ENCODE data around the gene C4orf36.

C4orf36 gene, protein sequence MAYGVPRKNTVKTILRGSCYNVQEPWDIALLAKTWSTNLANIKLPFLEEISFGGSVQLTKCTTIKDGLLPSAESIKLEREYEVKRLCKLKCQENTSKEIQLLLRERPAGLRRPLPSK

DNA sequence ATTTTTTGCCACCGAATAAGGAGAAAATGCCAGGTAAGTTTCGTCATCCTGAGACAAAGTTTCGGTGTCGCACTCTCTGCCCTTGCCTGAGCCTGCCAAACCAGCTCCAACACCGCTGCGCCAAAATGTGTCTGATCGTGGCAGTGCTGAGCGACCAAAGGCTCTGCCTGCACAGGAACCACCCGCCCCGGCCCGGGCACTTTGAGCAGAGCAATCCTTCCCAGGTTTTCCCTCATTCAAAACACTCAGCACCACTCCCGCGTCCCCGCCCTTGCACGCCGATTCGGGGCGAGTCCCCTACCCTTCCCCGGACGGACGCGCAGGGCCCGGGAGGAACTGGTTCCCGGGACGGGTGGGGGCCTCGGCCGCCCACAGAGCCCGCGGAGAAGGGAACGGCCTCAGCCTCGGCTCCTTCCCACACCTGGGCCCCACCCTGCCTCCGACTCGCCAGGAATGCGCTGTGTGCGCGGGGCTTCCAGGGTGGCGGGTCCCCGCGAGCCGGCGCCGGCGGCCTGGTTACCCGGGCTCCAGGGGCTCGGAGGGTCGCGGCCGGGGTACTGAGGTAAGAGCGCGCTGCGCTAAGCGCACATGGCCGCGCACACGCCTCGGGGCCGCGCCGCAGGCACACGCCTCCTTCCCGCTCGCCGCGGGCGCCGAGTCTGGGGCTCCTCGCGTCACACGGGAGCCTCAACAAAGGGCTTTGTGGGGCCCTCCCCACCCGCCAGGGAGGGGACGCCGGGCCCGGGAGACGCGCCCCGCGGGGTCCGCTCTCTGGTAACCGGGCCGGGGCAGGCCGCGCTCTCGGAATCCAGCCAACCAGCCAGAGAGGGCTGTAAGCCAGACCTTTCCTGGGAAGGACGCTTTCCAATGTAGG is at the start of gene C4orf36:
Gene C4orf36 (minus strand): TSS at position 661 of the 874 bp plus-strand sequence. CDS start 902 bp downstream, outside the sequence.
- in situ Hi-C loops (cut with MboI; ENCODE audit: low sequenced_read_pairs): no loop called here

DNA sequence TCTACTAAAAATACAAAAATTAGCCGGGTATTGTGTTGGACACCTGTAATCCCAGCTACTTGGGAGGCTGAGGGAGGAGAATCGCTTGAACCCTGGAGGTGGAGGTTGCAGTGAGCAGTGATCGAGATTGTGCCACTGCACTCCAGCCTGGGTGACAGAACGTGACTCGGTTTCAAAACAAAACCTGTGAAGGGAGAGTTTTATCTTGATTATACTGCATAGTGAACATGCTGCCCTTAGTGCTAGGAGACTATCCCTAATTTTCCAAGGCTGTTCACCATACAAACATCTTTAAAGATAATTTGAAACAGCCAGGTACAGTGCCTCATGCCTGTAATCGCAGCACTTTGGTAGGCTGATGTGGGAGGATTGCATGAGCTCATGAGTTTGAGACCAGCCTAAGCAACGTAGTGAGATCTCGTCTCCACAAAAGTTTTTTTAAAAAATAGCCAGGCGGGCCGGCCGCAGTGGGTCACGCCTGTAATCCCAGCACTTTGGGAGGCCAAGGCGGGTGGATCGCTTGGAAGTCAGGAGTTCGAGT is 48.8 kb upstream of the C4orf36 start:
- in situ Hi-C loops (cut with MboI; ENCODE audit: low sequenced_read_pairs): no loop called here

DNA sequence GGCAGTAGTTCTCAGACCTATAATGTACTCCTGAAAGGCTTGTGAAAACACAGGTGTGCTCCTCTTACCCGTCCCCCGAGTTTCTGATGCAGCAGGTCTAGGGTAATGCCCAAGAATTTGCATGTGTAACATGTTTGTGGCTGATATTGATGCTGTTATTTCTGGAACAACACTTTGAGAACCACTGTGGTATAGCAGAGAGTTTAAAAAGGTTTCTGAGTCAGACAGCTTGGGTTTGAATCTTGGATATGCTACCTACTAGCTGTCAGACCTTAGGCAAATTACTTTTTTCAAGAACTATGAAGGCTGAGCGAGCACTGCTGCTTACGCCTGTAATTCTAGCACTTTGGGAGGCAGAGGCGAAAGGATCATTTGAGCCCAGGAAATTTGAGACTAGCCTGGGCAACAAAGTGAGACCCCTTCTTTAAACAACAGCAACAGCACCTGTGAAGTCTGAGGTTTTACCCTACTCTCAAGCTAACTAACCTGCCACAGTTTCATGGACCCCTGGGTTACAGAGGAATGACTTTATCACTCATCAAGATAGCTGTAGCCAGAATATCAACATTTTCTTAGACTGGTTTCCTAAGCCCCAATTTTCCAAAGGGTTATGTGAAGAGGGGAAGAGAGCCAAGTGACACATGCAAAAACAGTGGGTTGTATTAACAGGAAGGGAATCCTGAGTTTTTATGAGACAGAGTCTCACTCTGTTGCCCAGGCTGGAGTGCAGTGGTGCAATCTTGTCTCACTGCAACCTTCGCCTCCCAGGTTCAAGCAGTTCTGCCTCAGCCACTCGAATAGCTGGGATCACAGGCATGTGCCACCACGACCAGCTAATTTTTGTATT is 47.7 kb upstream of the C4orf36 start:
- in situ Hi-C loops (cut with MboI; ENCODE audit: low sequenced_read_pairs): no loop called here

DNA sequence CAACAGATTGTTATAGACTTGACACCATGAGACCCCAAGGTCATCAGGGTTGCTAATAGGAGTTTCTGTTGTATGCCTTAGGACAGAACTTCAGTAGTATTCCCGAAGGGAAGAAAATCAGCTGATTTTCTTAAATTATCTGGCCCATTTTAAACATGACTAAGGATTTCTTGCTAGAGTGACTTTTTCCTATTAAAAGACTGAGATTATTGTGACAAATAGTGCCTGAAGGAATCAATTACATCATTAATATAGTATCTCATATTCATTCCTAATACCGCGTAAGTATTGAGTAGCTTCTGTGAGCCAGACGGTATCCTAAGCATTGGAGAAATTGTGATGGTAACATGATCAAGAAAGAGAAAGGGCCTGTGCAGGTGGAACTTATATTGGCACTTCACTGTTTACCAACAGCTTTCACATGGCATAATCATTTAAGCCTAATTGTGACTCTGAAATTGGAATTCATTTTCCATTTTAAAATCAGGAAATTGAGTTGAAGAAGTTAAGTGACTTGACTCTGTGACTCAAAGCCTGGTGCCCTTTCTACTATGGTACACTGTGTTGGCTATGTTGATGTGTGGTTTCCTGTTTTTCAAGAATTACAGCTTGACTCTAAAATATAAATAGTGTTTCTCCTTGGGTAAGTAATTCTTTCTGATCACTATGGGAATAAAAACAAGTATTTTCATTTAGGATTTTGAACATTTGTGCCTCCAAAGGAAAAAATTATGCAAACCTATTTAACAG is 46.7 kb upstream of the C4orf36 start:
- in situ Hi-C loops (cut with MboI; ENCODE audit: low sequenced_read_pairs): no loop called here

DNA sequence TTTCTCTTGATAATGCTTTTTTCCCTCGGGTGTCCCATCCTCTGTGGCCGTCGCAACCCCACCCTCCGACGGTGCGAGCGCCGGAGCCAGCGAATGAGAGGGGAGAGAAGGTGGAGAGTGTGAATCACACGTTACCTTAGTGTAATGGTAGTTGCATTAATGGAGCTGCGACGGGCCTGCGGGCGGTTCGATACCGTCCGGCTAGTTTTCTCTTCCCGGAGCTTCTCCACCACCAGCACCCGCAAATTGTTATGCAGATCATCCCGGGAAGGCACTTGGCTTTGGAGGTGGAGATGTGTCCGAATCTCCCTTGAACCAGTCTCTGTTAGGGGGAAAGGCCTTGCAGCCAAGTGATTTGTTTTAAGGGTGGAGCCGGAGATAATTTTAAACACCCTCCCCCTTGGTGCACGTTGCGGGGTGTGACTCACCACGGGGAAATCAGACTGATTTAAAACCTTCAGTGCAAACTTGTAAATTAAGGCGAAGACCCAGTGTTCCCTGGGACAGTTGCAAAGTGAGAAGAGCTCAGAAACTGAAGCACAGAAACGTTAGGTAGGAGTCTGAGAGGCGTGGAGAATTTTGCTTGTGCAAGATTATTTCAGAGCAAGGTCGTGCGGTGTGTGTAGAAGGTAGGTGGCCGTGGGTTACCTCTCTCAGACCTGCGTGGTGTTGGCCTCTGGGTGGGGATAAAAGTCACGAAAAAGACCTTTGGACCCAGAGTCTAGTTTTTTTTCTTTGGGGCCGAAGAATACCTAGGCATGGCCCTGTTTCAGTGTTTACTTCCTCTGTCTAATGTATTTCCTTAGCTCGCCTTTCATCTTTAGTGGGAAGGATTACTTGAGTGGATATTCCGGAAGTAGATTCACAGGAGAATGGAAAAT is 43.9 kb upstream of the C4orf36 start:
- in situ Hi-C loops (cut with MboI; ENCODE audit: low sequenced_read_pairs): no loop called here

DNA sequence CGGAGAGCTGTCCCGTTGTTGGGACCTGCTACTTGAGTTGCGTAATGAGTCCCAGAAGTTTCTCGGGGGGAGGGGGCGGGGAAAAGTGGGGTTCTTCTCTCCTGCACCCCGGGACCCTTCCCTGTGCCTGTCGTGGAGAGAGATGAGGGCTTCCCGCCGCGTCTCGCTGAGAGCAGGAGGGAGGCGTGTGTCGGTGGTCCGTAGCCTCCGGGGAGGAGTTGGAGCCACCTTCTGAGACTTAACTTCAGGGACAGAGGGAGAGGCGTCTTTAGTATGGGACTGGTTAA is 43.3 kb upstream of the C4orf36 start:
- in situ Hi-C loops (cut with MboI; ENCODE audit: low sequenced_read_pairs): no loop called here

DNA sequence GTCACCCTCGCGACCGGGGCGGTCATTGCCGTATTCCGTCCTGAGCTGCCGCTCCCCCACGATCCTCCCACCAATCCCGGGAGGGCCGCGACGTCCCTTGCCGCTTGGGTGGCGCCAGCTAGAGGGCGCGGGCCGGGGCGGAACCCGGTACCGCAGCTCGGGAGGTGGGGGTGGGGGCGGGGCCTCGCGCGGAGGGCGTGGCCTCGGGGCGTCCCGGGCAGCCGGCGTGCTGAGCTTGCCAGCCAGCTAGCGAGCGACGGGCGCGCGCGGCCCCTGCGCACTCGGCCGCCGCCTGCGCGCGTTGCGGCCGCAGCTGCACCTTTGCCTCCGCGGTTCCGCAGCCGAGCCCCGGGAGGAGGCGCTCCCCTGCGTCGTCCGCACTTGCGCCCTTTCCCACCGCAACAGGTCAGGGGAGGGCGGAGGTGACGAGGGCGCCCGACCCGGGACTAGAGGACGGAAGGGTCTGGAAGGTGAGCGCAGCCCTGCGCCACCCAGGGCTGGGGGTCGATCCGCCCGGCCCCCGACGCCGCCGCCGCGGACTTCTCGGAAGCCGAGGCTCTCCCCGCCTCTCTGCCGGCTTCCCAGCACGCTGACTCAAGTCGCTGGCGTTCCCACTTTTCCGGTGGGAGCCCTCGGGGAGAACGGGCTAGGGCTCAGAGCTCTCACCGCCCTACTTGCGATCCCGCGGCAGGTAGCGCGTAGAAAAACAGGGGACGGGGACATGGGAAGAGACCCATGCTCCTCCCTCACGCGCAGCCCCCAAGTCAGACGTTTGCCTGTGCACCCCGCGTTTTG is 42.7 kb upstream of the C4orf36 start, which contains the start of gene AFF1:
Gene AFF1 (plus strand): TSS at position 241 of the 795 bp plus-strand sequence. CDS start 13,523 bp downstream, outside the sequence.
- in situ Hi-C loops (cut with MboI; ENCODE audit: low sequenced_read_pairs): no loop called here

DNA sequence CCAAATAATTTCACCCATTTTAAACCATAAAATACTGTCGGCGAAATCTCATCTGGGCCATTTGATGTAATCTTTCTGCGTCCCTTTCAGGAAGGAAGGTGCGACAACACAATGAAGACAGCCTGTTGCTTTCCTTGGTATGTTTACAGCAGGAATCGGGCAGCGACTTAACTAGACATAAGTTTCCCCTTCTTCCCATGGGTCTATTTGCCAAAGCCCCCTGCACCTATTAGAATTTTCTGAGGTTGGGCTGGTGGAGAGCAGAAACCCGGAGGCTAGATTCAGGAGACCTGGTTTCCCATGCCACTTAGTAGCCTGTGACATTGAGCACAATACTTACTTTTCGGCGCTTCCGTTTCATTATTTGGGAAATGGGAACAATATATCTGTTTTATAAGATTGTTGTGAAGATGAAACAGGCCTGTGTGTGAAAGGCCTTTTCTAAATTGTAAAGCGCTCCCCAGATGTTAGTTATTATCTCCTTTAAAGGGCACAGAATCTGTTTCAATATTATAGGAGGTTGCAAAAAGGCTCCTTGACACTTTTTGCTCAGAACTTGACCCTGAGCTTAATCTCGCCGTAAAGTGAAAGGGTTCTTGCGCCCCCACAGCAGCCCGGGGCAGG is 42.0 kb upstream of the C4orf36 start:
- in situ Hi-C loops (cut with MboI; ENCODE audit: low sequenced_read_pairs): no loop called here

DNA sequence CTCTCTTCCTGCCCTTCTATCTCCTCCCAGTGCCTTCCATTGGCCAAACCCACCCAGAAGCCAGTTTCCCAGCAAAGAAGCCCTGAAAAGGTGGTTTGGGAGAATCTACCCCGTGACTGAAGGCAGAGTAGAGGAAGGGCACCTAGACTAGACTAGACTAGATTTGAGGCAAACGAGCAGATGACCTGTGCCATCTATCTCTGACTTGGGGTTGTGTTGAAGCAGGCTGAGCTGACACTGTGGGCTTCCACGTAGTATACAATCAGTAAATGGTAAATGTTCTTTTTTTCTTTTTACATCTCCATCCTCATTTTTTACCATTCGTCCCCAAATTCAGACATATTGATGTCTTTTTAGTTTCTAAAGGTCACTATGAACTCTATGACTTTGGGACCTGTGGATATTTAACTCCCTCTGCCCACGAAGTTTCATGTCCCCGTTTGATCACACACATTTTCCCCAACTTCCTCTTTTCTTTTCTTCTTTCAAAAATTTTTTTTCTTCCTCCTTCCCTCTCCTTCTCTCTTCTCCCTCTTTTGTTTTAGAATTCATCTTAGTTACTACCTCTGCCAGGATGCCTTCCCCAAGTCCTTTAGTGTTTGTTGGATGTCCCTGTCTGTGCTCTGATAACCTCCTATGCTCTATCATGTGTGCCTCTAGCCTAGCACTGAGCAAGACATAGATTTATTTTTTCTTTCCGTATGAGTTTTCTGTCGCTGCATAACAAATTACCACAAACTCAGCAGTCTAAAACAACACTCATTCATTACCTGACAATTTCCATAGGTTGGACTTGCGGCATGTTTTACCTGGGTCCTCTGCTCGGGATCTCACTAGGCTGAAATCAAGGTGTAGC is 36.4 kb upstream of the C4orf36 start:
- in situ Hi-C loops (cut with MboI; ENCODE audit: low sequenced_read_pairs): no loop called here

DNA sequence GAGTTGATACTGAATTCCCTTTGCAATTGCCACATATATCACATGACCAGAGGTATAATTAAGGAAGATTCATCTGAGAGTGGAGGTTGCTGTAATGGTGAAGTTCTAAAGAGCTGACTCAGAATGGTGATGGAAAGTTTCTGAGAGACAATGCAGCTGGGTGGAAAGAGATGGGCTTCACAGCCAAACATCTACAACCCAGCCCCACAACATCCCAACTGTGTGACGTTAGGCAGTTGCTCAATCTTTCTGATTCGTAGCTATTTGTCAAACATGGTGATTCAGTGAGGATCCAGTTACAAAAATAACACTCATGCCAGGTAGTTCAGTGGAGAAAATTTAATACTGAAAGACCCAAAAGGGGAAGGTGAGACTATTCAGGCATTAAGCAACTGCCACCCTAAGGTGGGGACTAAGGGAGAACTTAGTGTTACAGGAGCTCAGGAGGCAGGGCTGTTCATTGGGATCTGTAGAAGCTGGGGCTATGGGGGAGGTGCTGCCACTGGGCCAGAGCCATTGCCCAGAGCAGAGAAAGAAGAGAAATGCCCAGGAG is 35.7 kb upstream of the C4orf36 start:
- in situ Hi-C loops (cut with MboI; ENCODE audit: low sequenced_read_pairs): no loop called here

DNA sequence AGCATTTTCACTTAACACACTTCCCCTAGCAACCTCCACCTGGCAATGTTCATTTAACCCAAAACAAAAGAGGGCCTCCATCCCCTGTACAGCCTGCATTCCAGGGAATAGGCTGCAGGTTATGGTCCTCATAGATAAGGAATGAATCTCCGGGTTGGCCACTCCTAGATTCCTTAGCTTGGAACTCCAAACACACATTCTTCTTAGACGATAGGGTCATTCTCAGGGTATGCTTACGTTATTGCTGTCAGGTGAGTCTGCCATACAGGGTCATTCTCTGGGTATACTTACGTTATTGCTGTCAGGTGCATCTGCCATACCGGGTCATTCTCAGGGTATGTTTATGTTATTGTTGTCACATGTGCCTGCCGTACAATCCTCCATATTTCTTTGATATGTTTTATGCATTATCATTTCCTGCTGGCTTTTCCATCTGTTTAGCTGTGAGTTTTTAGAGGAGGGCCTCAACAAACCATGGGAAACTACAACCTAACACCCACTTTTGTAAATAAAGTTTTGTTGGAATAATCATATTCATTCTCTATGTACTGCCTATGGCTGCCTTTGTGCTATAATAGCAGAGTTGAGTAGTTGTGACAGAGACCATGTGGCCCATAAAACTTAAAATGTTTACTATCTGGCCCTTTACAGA is 34.3 kb upstream of the C4orf36 start:
- in situ Hi-C loops (cut with MboI; ENCODE audit: low sequenced_read_pairs): no loop called here

DNA sequence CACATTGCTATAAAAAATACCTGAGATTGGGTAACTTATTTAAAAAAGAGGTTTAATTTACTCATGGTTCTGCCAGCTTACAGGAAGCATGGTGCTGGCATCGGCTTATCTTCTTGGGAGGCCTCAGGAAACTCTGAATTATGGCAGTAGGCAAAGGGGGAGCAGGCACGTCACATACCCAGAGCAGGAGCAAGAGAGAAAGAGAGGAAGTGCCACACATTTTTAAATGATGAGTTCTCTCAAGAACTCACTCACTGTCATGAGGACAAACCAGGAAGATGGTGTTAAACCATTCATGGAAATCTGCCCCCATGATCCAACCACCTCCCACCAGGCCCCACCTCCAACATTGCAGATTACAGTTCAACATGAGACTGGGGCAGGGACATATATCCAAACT is 32.6 kb upstream of the C4orf36 start:
- in situ Hi-C loops (cut with MboI; ENCODE audit: low sequenced_read_pairs): no loop called here

DNA sequence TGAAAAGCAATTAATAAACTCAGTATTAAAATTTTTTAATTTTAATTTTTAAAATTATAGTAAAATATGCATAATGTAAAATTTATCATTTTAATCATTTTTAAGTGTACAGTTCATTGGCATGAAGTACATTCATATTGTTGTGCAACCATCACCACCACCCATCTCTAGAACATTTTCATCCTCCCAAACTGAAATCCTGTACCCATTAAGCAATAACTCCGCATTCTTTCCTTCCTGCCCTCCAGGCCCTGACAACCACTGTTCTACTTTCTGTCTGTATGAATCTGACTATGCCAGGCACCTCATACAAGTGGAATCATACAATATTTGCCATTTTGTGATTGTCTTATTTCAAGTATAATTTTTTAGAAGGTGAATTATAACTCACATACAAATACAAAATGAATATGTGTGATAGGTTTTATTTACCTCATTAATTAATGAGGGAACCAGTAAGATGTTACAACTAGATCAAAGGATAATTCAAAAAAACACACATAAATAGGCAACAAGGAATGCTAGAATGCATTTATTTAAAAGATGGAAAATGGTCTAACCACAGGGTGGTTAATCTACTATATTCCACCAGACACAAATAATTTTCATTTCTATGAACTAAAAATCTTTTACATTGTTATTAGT is 29.5 kb upstream of the C4orf36 start:
- in situ Hi-C loops (cut with MboI; ENCODE audit: low sequenced_read_pairs): no loop called here

DNA sequence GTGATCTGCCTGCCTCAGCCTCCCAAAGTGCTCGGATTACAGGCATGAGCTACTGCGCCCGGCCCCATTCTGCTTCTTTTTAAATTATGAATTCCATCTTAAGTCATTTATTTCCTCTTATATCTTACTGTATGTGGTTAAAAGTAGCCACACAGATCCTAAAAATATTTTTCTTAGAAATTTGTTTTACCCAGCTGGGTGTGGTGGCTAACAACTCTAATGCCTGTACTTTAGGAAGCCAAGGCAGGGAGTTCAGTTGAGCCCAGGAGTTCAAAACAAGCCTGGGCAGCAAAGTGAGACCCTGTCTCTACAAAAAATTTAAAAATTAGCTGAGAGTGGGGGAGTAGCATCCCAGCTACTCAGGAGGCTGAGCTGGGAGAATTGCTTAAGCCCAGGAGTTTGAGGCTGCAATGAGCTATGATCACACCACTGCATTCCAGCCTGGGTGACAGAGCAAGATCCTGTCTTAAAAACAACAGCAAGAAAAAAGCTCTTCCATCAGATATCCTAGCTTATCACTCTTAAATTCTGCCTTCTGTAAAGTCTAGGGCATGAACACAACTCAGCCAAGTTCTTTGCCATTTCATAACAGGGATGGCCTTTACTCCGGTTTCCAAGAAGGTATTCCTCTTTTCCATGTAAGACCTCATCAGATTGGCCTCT is 27.5 kb upstream of the C4orf36 start:
- in situ Hi-C loops (cut with MboI; ENCODE audit: low sequenced_read_pairs): no loop called here

DNA sequence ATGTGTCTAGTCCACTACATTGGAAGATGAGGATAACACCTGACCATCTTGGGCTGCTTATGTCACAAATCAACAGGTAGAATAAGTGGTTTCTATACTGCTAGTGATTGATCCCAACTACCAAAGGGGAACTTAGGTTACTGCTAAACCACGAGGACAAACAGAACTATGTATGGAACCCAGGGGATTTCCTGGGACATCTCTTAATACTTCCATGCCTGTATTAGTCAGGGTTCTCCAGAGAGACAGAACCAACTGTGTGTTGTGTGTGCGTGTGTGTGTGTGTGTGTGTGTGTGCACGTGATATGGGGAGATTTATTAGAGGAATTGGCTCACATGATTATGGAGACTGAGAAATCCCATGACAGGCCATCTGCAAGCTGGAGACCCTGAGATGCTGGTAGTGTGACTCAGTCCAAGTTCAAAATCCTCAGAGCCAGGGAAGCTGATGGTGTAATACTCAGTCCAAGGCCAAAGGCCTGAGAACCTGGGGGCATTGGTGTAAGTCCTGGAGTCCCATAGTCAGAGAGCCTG is 26.4 kb upstream of the C4orf36 start:
- in situ Hi-C loops (cut with MboI; ENCODE audit: low sequenced_read_pairs): no loop called here
